ENCODE results near the gene HNRNPL.
"Not testable (repeated sequence)": the region's sequence is repeated elsewhere in the genome, so short reads cannot be mapped to it uniquely, and the experiment has no call there.

Gene HNRNPL

DNA sequence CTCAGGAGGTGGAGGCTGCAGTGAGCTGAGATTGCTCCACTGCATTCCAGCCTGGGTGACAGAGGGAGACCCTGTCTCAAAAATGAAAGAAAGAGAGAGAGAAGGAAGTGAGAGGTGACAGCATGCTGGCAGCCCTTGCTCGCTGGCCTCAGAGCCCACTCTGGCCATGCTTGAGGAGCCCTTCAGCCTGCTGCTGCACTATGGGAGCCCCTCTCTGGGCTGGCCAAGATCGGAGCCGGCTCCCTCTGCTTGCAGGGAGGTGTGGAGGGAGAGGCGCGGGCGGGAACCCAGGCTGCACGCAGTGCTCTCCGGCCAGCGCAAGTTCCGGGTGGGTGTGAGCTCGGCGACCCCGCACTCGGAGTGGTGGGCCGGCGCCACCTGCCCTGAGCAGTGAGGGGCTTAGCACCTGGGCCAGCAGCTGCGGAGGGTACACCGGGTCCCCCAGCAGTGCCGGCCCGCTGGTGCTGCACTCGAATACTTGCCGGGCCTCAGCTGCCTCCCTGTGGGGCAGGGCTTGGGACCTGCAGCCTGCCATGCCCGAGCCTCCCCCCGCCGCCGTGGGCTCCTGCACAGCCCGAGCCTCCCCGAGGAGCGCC is 28.5 kb downstream of the HNRNPL start:
- DNase-seq, result not testable (repeated sequence)

GRCh38 chr19:38819231-38819920 is 30.4 kb downstream of the HNRNPL start:
- DNase-seq, result no peak

DNA sequence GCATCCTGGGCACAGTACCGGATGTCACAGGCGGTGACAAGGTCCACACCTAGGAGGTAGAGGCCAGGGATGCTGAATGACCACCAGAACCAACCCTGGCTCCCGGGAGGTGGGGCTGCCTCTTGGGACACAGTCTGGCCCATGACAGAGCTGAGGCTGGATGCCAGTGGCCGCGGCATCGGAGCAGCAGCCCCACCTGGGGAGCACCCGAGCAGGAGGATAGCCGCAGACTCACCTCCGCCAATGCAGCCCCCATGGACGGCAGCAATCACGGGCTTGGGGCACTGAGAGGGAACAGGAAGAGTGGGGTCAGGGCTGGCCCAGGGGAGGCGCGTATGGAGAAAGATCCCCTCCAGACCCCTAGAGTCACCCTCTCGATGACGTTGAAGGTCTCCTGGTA is 32.7 kb downstream of the HNRNPL start:
- no peak for DNase-seq

GRCh38 chr19:38816131-38816750 is 33.5 kb downstream of the HNRNPL start:
- DNase-seq, result no peak

DNA sequence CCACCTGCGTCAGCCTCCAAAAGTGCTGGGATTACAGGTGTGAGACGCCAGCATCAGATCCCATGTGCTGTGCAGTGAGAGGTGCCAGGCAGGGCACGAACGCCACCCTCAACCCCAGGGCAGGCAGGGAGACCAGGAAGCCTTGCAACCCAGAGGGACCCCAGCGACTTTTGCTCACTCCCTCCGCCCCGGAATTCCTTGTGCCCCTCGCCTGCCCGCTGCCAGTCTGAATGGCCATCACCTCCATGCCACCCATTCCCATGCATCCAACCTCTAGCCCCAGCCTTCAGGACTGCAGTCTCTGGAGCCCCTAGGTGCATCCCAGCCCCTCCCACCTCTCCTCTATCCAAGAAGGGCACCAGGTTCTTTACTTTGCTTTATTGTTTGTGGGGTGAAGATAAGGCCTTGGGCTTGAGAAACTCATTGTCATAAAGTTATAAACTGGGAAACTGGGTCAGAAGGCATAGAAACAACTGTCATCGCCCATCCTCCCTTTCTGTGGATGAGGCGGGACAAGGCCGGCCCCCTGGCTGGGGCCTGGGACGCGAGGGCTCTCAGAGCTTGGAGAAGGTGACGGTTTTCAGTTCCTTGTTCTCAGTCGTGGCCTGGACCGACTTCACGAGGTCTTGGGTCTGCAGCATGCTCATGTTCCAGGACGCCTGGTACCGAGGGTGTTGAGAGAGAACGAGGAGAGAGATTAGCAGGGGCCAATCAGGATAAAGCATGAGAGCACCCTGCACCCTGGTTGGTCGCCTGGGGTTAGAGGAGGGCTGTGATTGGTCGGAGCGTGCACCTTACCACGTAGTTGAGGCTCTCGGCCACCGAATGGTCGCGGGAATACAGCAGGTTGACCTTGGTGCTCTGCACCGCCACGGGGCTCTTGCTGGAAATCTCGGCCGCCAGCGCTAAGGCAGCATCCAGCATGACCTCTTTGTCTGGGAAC is 34.5 kb downstream of the HNRNPL start:
- no peak for DNase-seq

DNA sequence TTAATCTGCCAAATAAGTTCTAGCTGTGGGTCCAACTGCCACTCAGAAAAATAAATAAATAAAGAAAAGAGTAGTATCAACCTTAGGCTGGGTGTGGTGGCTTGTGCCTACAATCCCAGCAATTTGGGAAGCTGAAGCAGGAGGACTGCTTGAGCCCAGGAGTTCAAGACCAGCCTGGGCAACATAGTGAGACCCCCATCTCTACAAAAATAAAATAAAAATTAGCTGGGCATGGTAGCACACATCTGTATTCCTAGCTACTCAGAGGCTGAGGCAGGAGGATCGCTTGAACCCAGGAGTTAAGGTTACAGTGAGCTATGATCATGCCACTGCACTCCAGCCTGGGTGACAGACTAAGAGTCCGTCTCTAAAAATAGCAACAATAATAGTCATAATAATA is 35.9 kb downstream of the HNRNPL start:
- not testable (repeated sequence) for DNase-seq

DNA sequence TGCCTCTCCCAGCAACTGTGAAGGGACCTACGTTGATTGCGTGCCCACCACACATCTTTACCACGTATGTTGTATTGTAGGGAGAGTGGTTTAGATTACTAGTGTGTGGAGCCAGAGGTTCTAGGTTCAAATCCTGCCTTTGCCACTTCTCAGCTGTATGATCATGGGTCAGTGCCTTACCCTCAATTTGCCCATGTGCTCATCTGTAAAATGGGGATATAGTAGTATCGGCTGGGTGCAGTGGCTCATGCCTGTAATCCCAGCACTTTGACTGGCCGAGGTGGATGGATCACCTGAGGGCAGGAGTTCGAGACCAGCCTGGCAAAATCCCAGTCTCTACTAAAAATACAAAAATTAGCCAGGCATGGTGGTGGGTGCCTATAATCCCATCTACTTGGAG is 36.5 kb downstream of the HNRNPL start:
- no peak for DNase-seq

DNA sequence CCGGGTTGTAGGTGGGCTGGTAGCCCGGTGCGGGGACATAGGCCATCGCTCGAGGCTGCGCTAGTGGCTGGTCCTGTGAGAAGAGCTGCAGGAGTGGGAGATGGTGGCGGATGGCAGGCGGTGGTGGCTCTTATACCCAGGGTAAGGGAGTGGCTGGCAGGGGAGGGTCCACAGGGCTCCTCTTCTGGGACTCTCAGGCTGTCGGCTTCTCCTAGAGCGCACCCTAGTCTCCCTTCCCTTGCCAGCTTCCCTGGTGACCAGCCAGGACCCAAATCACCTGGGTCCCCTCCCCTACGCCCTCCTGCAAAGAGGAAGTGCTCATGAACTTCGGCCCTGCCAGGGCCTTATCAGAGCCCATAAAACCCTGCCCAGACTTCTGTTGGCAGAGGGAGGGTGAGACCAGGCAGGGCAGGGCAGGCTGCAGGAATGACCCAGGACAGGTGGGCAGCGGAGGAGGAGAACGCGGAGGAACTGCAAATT is 36.9 kb downstream of the HNRNPL start, which contains the start of gene LGALS4:
TSS of gene LGALS4 (minus strand) at position 105 of the 480 bp plus-strand sequence. CDS start at position 46, 59 bp downstream.
- DNase-seq, result no peak

DNA sequence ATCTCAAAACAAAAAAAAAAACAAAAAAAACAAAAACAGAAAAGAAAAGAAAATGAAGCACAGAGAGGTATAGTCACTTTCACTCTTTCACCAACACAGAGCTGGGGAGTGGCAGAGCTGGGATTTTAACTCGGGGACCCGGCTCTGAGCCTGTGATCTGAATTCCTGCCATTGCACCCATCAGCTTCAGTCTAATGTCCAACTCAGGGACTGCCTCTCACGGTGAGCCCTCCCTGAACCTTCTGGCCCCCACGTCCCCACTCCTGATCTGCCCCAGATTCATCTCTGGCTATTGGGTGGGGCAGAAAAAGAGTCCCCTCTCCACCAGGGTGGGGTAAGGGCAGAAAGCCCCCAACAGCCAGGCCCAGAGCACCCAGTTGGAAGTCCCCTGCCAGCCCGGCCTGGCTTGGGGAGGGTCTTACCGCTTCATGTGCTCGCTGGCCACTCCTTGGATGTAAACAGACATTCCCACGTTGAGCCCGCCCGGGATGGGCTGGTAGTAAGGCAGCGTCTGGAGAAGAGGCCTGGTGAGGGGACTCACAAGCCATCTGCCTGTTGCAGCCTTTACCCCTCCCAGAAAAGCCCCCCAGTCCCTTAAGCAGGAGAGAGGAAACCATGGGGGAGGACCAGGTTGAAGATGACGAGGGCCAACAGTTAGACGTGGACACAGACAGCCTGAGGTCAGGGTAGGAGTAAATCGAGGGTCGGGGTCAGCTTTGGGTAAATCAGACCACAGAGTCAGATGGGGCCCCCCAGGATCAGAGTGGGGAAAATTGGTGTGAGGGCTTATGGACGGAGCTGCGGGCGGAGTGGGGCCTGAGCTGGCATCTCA is 37.6 kb downstream of the HNRNPL start:
- no peak for DNase-seq

DNA sequence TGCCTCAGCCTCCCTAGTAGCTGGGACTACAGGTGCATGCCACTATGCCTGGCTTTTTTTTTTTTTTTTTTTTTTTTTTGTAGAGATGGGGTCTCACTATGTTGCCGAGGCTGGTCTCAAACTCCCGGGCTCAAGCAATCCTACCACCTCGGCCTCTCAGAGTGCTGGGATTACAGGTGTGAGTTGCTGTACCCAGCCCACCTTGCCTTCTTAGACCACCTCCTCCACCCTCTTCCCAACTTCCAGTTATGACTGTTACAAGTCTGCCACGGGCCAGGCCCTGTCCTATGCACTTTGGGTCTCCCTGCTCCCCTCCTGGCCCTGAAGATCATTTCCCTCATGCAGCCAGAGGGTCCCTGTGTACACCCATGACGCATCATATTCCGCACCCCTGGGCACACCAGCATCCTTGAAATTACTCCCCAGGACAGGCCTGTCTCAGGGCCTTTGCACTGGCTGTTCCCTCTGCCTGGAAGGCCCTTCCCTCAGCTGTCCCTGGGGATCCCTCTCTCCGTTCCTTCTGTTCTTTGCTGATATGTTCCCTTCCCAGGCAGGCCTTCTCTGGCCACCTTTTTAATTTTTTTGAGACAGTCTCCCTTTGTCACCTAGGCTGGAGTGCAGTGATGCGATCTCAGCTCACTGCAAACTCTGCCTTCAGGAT is 40.1 kb downstream of the HNRNPL start:
- no peak for DNase-seq

- DNase-seq, result no peak
Observed at GRCh38 chr19:38808741-38809140, 41.0 kb downstream of the HNRNPL start.

DNA sequence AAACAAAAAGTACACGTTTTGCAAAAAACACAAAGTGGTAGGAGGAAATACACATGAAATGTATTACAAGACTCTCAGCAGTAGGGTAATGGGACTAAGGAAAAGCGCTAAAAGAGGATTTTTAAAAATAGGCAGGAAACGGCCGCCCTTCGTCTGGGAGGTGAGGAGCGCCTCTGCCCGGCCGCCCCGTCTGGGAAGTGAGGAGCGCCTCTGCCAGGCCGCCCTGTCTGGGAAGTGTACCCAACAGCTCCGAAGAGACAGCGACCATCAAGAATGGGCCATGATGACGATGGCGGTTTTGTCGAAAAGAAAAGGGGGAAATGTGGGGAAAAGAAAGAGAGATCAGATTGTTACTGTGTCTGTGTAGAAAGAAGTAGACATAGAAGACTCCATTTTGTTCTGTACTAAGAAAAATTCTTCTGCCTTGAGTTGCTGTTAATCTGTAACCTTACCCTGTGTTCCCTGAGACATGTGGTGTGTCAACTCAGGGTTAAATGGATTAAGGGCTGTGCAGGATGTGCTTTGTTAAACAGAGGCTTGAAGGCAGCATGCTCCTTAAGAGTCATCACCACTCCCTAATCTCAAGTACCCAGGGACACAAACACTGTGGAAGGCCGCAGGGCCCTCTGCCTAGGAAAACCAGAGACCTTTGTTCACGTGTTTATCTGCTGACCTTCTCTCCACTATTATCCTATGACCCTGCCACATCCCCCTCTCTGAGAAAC is 42.2 kb downstream of the HNRNPL start:
- not testable (repeated sequence) for DNase-seq

DNA sequence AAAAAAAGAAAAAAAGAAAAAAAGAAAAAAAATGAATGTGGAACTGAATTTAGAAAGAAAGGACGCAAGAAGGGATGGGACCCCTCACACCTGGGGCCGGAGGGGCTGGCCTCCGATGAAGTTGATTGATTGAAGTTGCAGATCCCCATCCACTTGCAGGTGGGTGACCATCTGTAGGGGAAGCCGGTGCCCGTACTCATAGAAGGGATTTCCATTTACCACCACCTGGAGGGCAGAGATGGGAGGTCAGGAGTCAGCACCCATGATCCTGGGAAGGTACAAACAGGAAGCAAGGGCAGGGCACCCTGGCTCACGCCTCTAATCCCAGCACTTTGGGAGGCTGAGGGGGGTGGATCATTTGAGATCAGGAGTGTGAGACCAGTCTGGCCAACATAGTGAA is 43.4 kb downstream of the HNRNPL start:
- no peak for DNase-seq

- no peak for DNase-seq
Observed at GRCh38 chr19:38805180-38805579, 44.6 kb downstream of the HNRNPL start.

DNA sequence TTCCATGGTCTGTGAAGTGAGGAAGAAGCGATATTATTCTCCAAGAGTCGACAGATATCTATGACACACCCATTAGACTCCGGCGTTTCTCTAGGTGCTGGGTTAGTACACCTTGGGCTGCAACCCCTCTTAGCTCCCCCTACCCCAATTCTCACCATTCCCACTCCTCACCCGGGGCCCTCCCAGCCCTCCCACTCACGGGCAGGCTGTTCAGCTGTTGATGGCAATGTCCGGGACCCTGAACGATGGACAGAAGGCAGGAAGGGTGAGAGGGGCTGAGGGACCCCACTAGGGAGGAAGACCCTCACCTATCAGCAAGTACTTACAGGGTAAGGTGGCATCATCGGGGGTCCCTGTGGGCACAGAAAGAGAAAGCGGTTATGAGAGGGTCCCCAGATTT is 46.2 kb downstream of the HNRNPL start:
- no peak for DNase-seq

- DNase-seq, result no peak
Observed at GRCh38 chr19:38801359-38802095, 48.3 kb downstream of the HNRNPL start.

- DNase-seq, result no peak
Observed at GRCh38 chr19:38800577-38801347, 49.0 kb downstream of the HNRNPL start.

DNA sequence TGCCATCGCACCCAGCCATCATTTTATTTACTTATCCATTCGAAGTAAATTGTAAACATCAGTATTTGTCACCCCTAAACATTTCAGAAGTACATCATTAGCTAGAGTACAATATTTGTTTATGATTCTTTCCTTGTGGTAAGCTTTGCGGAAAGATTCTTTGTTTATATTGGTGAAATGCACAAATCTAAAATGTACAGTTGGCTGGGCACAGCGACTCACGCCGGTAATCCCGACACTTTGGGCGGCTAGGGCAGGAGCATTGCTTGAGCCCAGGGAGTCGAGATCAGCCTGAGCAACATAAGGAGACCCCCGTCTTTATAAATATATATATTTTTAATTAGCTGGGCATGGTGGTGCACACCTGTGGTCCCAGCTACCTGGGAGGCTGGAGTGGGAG is 50.7 kb downstream of the HNRNPL start:
- DNase-seq, result no peak

GRCh38 chr19:38797781-38798180 is 52.0 kb downstream of the HNRNPL start:
- DNase-seq, result not testable (repeated sequence)

All from CD4-positive, alpha-beta T cell treated with Interleukin-12 subunit alpha and Interleukin-12 subunit beta, for 1 hour (primary cell).